Measurements from ENCODE around the gene UBE3D. TPM values are rescaled to one million over a fixed set of nuclear protein-coding genes. Genes with fewer than 3 reads are reported as not detected.
"Not testable (repeated sequence)": the region's sequence is repeated elsewhere in the genome, so short reads cannot be mapped to it uniquely, and the experiment has no call there.

UBE3D gene
- total and polyA plus RNA-seq, 4 donors: 2.8 to 21.2 (median 6.5) TPM

GRCh38 chr6:82951935-82952334, 113.7 kb downstream of the UBE3D start:
- no peak overlapping the region for H3K27ac ChIP-seq (ENCODE audit: low read depth in 1 of 2, low read length in 1 of 2)
- peak; percentile 63 for ATAC-seq (ENCODE audit: insufficient read depth, low FRiP score)
- DNase-seq: no peak

GRCh38 chr6:82951389-82951788, 114.3 kb downstream of the UBE3D start:
- 65 to 92% methylated on average over 1 of the region's 1 CpG for WGBS, 2 donors
- H3K4me1 ChIP-seq (ENCODE audit: control insufficient read depth in 5 of 5, insufficient read depth in 5 of 5, low read length in 5 of 5): peaks cover 0 to 4% (median 0%) of the 10 kb centered on the region in 5 donors
- TF ChIP-seq, protein P1, sequence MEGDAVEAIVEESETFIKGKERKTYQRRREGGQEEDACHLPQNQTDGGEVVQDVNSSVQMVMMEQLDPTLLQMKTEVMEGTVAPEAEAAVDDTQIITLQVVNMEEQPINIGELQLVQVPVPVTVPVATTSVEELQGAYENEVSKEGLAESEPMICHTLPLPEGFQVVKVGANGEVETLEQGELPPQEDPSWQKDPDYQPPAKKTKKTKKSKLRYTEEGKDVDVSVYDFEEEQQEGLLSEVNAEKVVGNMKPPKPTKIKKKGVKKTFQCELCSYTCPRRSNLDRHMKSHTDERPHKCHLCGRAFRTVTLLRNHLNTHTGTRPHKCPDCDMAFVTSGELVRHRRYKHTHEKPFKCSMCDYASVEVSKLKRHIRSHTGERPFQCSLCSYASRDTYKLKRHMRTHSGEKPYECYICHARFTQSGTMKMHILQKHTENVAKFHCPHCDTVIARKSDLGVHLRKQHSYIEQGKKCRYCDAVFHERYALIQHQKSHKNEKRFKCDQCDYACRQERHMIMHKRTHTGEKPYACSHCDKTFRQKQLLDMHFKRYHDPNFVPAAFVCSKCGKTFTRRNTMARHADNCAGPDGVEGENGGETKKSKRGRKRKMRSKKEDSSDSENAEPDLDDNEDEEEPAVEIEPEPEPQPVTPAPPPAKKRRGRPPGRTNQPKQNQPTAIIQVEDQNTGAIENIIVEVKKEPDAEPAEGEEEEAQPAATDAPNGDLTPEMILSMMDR (IDR thresholded peaks at IDR 0.05; ENCODE audit: control extremely low read depth, extremely low read depth): no peak
- no peaks in the 10 kb centered on the region for H3K27me3 ChIP-seq (ENCODE audit: control insufficient read depth in 3 of 3, insufficient read depth in 3 of 3, low read length in 2 of 3)
- H3K9me3 ChIP-seq (ENCODE audit: control insufficient read depth in 4 of 4, insufficient read depth in 3 of 4, low read length in 3 of 4): peaks cover 0 to 3% (median under 1%) of the 10 kb centered on the region in 4 donors
- H3K4me3 ChIP-seq: no peak overlapping the region
- ATAC-seq (ENCODE audit: insufficient read depth, low FRiP score) (peak; percentile 61), DNase-seq (peak in 1 of 3 donors; percentile 5)
- H3K36me3 ChIP-seq (ENCODE audit: control insufficient read depth in 4 of 4, insufficient read depth in 4 of 4, low read length in 4 of 4): peaks cover 0 to 6% (median 3%) of the 10 kb centered on the region in 4 donors
- no peak overlapping the region for H3K27ac ChIP-seq (ENCODE audit: low read depth in 1 of 2, low read length in 1 of 2)
- no peak overlapping the region for H3K9ac ChIP-seq (ENCODE audit: insufficient read depth in 1 of 2, low read length in 2 of 2)

More at GRCh38 chr6:82951935-82952334, 113.7 kb downstream of the UBE3D start:
- peaks cover 0 to 8% (median 3%) of the 10 kb centered on the region in 4 donors for H3K36me3 ChIP-seq (ENCODE audit: control insufficient read depth in 4 of 4, insufficient read depth in 4 of 4, low read length in 4 of 4)
- 59 to 83% methylated on average over 1 of the region's 1 CpG for WGBS, 2 donors
- no peak overlapping the region for H3K4me3 ChIP-seq
- no peak overlapping the region for H3K9ac ChIP-seq (ENCODE audit: insufficient read depth in 1 of 2, low read length in 2 of 2)
- TF ChIP-seq, protein P1 (IDR thresholded peaks at IDR 0.05; ENCODE audit: control extremely low read depth, extremely low read depth): no peak
- peaks cover 0 to 3% (median under 1%) of the 10 kb centered on the region in 4 donors for H3K9me3 ChIP-seq (ENCODE audit: control insufficient read depth in 4 of 4, insufficient read depth in 3 of 4, low read length in 3 of 4)
- no peaks in the 10 kb centered on the region for H3K27me3 ChIP-seq (ENCODE audit: control insufficient read depth in 3 of 3, insufficient read depth in 3 of 3, low read length in 2 of 3)
- H3K4me1 ChIP-seq (ENCODE audit: control insufficient read depth in 5 of 5, insufficient read depth in 5 of 5, low read length in 5 of 5): peaks cover 0 to 4% (median 0%) of the 10 kb centered on the region in 5 donors

DNA sequence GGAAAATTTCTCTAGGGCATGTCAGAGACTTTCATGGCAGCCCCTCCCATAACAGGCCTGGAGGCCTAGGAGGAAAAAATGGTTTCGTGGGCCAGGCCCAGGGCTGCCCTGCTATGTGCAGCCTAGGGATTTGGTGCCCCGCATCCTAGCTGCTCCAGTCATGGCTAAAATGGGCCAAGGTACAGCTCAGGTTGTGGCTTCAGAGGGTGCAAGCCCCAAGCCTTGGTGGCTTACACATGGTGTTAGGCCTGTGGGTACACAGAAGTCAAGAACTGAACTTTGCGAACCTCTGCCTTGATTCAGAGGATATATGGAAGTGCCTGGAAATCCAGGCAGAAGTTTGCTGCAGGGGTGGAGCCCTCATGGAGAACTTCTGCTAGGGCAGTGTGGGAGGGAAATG, 134.7 kb downstream of the UBE3D start:
- not testable (repeated sequence) for H3K9me3 ChIP-seq (ENCODE audit: control insufficient read depth in 4 of 4, insufficient read depth in 3 of 4, low read length in 3 of 4); H3K4me3 ChIP-seq; H3K27me3 ChIP-seq (ENCODE audit: control insufficient read depth in 3 of 3, insufficient read depth in 3 of 3, low read length in 2 of 3); H3K9ac ChIP-seq (ENCODE audit: insufficient read depth in 1 of 2, low read length in 2 of 2); H3K27ac ChIP-seq (ENCODE audit: low read depth in 1 of 2, low read length in 1 of 2); DNase-seq; H3K36me3 ChIP-seq (ENCODE audit: control insufficient read depth in 4 of 4, insufficient read depth in 4 of 4, low read length in 4 of 4); ATAC-seq (ENCODE audit: insufficient read depth, low FRiP score); H3K4me1 ChIP-seq (ENCODE audit: control insufficient read depth in 5 of 5, insufficient read depth in 5 of 5, low read length in 5 of 5)
- 97 to 100% methylated on average over 3 of the region's 3 CpGs for WGBS, 2 donors

- Histone ChIP-seq H3K9me3 (ENCODE audit: control insufficient read depth in 4 of 4, insufficient read depth in 3 of 4, low read length in 3 of 4) (no peaks in the 10 kb centered on the region), H3K4me1 (ENCODE audit: control insufficient read depth in 5 of 5, insufficient read depth in 5 of 5, low read length in 5 of 5) (no peaks in the 10 kb centered on the region), H3K9ac (ENCODE audit: insufficient read depth in 1 of 2, low read length in 2 of 2) (no peak overlapping the region), H3K27me3 (ENCODE audit: control insufficient read depth in 3 of 3, insufficient read depth in 3 of 3, low read length in 2 of 3) (no peaks in the 10 kb centered on the region), H3K27ac (ENCODE audit: low read depth in 1 of 2, low read length in 1 of 2) (no peak overlapping the region), H3K36me3 (ENCODE audit: control insufficient read depth in 4 of 4, insufficient read depth in 4 of 4, low read length in 4 of 4) (no peaks in the 10 kb centered on the region), H3K4me3 (no peak overlapping the region)
- DNase-seq (no peak), ATAC-seq (ENCODE audit: insufficient read depth, low FRiP score) (no peak)
- WGBS, 2 donors: 66 to 67% methylated on average over 3 of the region's 3 CpGs
- TF ChIP-seq, protein P1 (IDR thresholded peaks at IDR 0.05; ENCODE audit: control extremely low read depth, extremely low read depth): no peak
These were observed 140.7 kb downstream of the UBE3D start for GRCh38 chr6:82924799-82925535.

Data from lung (tissue), 12 donors.